HG02759 (cell line): Measurements from ENCODE around the gene SYNDIG1.

Source experiments
- ATAC-seq: cut with Tn5 transposase; IDR thresholded peaks from one replicate; pipeline ENCODE4 v1.9.1; 2021; ENCODE audit warnings: mild to moderate bottlenecking, moderate library complexity; ENCODE audit not compliant: unreplicated experiment

SYNDIG1 gene

GRCh38 chr20:24446811-24447210 is 22.6 kb upstream of the SYNDIG1 start:
- ATAC-seq = no peak

DNA sequence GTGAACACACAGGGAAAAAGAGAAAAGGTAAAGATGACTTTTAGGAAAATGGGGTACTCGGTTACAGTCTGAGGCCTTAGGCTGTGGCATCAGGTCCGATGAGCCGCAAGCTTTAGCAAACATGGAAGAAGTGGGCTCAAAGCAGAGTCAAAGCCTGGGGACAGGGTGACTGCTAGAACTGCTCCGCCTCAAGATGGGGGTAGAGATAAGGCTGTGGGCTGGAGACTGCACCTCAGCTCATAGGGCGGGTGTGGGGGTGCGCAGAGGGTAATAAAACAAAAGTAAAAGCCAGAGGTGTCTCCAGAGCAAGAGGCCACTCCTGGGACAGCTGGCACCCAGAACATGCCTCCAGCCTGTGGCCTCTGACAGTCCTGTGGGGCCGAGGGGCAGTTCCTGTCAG is 21.3 kb upstream of the SYNDIG1 start:
- ATAC-seq = no peak

GRCh38 chr20:24449026-24449720 is 20.3 kb upstream of the SYNDIG1 start:
- no peak for ATAC-seq

GRCh38 chr20:24450177-24450576 is 19.3 kb upstream of the SYNDIG1 start:
- ATAC-seq = no peak

- no peak for ATAC-seq
These were observed 18.6 kb upstream of the SYNDIG1 start for GRCh38 chr20:24450624-24451376.

DNA sequence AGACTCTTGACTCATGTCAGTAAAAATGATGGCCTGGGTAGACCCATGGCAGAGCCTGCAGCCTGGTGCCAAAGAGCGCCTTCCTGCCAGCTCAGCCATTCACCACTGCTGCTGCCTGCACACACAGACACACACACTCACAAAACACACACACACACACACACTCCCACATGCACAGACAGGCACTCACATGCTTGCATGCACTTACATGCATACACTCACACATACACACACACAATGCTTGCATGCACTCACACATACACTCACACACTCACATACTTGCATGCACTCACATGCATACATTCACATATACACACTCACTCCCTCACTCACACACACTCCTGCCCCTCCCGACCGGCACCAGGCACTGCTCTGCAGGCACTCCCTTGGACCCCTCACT is 18.0 kb upstream of the SYNDIG1 start:
- no peak for ATAC-seq

DNA sequence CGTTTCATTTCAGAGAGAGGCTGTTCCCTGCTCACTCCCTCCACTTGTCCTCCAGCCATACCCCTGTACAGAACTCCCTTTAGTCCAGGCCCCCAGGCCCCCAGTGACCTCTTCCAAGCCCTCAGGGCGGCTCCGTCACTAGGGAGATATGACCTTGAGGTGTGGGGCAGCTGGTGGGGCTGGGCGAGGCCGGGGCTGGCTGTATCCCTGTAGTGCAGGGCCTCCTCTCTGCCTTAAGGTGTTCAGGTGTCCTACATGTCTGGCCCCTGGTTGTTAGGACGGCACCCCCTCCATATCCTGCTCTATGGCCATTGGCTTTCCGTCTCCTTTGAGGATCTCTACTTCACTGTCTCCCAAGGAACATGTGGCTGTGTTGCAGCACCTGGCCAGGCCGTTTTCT is 17.4 kb upstream of the SYNDIG1 start:
- no peak for ATAC-seq

DNA sequence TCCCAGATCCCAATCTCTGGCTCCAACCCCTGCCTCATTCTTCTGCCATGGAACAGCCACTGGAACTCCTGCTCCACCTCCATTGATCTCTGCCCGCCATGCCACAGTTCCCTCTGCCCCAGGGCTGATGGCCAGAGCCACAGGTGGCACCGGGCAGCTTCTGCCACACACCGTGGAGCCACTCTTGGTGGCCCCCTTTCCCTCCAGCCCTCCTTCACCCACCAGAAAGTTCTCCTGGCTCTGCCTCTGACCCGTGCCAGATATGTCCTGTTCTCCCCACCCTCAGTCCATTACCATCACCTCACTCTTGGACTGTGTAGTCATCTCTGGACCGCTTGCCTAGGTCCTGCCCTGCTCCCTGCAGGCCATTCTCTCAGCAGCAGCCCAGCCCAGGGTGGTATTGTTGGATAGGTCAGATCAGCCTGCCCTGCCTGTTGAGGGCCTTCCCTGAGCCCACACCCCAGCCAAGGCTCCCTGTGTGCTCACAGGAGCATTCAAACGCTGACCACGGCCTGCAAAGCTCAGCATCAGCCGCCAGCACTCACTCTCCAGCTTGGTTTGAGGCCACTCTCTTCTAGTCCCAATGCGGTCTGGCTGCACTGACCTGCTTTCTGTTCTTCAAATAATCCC is 16.8 kb upstream of the SYNDIG1 start:
- no peak for ATAC-seq

GRCh38 chr20:24453869-24454268 is 15.6 kb upstream of the SYNDIG1 start:
- ATAC-seq = no peak

DNA sequence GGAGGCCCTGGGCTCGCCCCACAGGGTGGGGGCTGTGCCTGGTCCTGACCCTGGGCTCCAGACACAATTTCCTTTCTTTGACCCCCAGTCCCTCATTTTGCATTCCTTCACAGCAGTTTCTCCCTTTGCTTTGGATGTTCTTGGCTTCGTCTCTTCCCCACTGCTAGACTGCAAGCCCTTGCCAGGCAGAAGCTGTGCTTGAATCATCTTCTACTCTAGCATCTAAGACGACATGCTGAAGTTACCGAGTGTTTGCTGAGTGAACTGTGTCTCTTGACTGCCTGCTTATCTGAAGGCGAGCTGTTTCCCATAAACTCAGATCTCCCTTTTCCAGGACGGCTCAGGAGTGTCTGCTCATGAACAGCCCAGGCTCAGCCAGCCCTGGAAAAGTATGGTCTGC is 14.3 kb upstream of the SYNDIG1 start:
- ATAC-seq = no peak

- no peak for ATAC-seq
These were observed 13.0 kb upstream of the SYNDIG1 start for GRCh38 chr20:24456398-24456781.

DNA sequence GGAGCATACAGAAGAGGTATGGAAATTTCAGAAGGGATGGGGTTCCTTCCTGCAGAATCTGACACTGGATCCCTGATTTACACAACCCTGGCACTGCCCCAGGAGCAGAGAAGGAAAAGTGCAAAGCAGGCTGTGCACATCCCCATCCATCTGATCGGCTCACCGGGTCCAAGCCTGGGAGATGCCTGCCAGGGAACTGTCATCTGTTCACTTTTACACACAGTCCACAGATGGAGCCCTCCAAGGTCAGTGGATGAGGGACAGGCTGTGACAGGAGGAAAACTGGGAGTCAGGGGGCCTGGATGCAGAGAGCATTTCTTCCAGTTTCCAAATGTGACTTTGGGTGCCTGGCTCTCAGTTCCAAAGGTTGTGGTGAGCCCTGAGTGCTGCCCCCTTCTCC is 11.0 kb upstream of the SYNDIG1 start:
- no peak for ATAC-seq

DNA sequence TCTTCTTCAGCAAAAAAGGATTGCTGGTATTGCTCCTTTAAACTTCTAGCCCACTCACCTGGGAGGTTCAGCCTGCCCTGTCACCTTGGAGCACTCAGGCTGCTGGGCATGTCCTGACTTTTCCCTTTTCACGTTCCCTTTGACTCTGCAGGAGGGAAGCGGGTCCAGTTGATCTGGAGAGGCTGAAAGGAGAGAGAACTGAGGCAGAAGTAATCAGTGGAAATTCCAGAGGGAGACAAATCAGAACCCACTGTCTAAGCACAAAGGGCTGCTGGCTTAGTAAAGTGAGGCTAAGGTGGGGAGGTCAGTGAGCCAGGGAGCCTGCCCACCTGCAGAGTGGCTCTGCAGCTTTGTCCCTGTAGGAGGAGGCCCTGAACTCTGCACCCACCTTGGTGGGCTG is 9.7 kb upstream of the SYNDIG1 start:
- no peak for ATAC-seq

DNA sequence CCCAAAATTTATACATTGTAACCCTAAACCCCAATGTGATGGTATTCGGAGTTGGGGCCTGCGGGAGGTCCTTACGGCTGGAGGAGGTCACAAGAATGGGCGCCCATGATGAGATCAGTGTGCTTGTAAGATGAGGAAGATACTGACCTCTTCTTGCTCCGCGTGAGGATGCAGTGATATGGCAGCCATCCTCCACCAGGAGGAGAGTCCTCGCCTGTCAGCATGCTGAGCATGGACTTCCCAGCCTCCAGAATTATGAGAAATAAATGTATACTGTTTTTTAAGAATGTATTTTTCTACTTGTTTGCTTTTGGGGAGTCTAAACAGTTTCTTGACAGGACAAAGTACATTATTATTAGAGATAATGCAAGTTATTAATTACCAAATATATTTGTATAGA is 8.7 kb upstream of the SYNDIG1 start:
- no peak for ATAC-seq

GRCh38 chr20:24461848-24462247 is 7.6 kb upstream of the SYNDIG1 start:
- ATAC-seq = no peak

DNA sequence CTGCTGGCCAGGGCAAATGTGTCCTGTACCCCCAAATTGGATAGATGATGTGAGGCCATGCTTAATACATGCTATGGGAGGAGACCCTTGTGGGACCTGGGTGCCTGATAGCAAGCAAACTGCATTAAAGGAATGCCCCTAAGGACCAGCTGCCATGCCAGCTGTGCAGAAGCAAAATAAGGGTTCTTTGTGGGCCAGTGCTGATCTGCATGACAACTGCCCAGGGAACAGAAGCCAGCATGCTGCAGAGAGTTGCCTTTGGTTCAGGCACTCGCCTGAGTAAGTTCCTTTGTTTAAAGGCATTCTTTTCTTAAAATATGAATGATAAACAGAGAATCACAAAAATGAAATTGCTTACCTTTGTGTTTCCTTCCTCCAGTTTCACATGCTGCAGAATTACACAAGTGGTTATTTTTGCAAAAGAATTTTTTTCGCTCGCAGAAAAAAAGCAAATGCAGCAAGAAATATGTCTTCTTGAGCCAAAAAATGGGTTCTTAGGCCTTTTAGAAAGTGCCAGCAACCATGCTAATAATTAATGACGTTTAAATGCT is 6.9 kb upstream of the SYNDIG1 start:
- no peak for ATAC-seq

DNA sequence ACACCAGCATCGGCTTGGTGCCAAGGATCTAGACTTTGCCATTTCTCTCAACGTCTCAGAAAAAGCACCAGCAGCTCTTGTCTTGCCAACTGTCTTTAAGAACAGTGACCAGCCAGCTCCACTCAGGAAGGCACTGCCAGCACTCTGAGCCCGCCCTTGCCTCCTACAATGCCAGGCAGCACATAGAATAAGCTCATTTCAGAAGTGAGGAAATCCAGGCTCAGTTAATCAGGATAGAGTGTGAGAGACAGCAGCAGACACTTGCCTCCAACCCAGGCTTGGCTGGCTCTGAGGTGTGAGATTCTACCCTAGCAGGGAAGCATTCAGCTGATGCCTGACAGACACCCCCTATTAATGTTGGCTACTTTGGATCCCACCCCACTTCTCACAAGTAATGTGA is 4.3 kb upstream of the SYNDIG1 start:
- no peak for ATAC-seq

- no peak for ATAC-seq
These were observed 3.7 kb upstream of the SYNDIG1 start for GRCh38 chr20:24465730-24466129.

DNA sequence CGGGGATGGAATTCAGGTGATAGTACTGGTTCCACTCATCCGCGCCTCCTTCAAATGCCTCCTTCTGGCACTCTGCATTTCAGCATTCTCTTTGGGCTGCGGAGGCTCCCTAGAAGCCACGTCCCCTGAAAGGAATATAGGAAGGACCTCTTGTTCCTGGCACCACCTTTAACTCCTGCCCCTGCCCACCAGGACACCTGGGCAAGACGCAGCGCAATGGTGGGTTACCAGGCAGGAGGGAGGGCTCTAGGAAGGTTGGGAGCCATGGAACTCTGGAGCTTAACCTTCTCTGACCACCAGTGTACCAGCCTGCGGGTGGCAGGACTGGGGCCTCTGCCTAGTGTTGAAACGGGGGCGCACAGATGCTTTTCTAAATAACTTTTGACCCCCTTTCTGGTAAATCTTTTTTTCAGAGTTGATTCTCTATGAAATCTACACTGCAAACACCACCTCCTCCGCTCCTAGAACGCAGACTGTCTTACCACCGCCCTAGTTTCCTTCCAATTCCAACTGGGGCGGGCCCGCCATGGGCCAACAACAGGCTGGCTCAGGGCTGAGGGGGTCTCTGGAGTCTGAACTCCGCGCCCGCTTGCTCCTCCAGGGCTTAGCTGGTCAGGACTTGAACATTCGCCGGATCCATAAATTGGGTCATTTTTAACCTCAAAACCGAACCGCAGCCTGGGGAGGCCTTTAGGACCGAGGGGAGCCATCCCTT is 871 bp upstream of the SYNDIG1 start:
- ATAC-seq = no peak

DNA sequence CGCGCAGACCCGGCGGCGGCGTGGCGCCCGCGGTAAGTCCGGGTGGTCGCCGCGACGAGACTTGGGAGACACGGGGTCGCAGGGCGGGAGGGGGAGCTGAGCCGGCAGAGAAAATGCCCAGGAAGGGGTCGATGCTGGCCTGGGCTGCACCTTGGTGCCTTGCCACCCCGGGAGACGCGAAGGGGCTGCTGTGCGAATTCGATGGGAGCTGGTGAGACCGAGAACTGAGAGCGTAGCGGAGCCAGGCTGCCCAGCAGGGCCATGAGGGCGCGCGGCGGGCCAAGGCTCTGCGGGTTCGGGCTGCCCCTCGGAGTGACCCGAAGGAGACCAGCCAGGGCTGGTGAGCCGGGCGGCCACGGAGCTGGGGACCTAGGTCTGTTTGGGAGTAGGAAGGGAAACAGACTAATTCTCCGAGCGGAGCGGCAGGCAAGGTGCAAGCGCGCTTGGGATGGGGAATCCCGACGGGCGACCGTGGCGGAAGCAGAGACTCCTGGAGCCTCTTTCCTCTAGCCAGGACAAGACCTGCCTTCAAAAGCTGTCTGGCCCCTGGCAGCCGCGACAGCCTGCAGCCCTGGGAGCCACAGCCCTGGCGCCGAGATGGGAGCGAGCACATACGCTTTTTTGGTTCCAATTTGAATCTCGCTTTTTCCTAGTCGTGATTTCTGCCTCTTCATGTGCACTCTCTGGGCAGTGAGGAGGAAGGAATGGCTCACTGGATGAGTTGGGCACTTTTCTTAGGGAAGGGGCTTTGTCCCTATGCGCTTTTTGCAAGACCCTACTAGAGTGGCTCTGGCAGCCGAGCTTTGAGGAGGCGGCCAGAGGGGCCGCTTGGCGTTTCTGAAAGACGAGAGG is 691 bp downstream of the SYNDIG1 start:
- ATAC-seq = no peak
